Measurements from ENCODE around the gene POLR3GL.

The POLR3GL gene

GRCh38 chr1:145951526-145951925, 13.0 kb upstream of the POLR3GL start:
- DNase-seq: no peak

DNA sequence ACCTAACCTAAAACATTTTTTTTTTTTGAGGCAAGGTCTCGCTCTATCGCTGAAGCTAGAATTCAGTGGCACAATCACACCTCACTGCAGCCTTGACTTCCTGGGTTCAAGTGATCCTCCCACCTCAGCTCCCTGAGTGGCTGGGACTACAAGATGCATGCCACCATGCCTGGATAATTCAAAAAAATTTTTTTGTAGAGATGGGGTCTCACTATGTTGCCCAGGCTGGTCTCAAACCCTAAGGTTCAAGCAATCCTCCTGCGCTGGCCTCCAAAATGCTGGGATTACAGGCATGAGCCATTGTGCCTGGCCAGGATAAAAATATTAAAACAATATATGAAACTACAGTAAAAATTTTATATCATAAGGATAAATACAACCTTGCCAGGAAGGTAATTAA, 11.6 kb upstream of the POLR3GL start:
- no peak for DNase-seq

GRCh38 chr1:145953861-145954260, 10.6 kb upstream of the POLR3GL start:
- DNase-seq: no peak

GRCh38 chr1:145955436-145955835, 9.1 kb upstream of the POLR3GL start:
- no peak for DNase-seq

- no peak for DNase-seq
Observed at GRCh38 chr1:145956361-145956760, 8.1 kb upstream of the POLR3GL start.

GRCh38 chr1:145956781-145957442, 7.6 kb upstream of the POLR3GL start:
- peak in 3 of 6 experiments; percentile 16 to 49 (median 25) for DNase-seq

DNA sequence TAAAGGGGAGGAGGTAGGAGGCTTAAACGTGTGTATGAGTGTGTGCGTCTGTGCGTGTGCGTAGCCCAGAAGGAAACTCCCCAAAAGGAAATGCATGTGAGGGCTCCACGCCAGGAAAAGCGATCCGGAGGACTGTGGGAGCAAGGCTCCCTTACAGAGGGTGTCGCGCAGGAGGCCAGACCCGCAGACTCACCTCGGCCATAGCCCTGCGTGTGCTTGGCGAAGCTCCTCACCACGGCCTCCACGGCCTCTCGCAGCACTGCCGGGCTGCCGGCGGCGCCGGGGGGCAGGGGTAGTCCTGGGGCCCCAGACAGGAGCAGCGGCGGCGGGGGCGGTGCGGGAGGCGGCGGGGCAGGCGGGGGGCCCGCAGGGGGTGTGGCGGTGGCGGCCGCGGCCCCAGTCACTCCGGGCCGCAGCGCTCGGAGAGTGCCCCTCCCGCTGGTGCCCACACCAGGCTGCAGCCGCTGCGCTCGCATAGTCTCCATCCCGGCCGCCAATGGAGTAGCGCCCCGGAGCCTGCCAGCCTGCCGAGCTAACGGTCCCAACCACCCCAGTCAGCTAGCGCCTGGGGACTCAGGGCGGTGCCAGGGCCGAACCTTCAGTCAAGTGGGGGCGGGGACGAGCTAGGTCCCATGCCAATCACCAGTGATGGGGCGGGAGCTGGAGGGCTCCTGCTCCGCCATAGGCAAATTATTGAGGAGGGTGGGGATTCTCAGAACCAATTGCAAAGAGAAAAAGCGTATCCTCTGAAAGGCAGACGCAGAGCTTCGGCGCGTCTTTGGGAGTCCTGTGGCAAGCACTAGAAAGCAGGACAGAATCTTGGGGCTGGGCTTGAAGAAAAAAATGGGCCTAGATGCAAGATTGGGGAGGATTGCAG, 6.8 kb upstream of the POLR3GL start, which contains the start of gene LIX1L:
LIX1L (minus strand) TSS at position 575 of the 877 bp plus-strand sequence; CDS start at position 485, 90 bp downstream.
- peak; percentile 90 to 96 (median 92) for DNase-seq

DNA sequence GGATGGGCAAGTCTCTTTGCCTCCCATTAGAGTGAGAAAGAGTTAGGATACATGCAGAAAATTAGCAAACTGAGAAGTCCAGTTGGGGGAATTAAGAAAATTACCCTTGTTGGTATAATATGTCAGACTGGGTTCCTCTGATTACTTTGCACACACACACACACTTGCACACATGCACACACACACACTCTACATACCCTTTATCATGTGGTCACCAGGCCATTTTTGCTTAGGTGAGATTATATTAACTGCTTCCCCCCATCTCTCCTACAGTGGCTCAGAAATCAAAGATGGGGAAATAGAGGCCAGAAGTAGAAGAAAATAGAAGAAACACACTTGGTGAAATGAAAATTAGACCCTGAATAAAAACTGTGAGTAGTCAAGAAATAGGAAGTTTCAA, 5.8 kb upstream of the POLR3GL start:
- no peak for DNase-seq

GRCh38 chr1:145959333-145959732, 5.2 kb upstream of the POLR3GL start:
- DNase-seq: no peak

- DNase-seq: no peak
Observed at GRCh38 chr1:145959957-145960467, 4.5 kb upstream of the POLR3GL start.

DNA sequence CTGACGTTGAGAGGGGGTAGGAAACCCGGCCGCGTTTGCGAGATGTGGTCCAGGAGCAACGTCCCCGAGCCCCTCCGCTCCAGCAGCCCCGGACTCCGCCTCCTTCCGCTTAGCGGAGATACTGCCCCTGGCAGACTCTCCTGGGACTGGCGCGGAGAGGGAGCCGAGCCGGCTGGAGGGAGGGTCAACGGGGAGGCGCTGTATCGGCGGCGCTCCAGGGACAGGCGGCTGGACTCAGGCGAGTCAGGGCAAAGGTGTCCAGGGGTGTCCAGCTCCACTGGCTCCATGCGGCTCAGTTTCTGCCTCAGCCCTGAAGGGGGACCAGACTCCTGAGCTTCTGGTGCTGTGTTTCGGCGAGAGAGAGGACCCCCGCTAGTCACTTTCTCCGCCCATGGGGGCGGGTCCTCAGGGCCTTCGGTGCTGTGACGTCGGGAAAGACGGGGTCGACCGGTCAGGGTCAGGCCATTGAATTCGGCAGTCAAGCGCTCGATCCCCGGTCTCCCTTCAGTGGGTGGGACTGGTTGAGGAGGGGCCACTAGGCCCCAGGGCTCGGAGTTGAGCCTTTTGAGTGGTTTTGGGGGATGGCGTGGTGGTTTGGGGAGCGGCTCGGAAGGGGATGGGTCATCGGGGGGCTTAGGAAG, 3.9 kb upstream of the POLR3GL start:
- DNase-seq: peak; percentile 17 to 68 (median 45)

- no peak for DNase-seq
Observed at GRCh38 chr1:145961109-145961424, 3.4 kb upstream of the POLR3GL start.

DNA sequence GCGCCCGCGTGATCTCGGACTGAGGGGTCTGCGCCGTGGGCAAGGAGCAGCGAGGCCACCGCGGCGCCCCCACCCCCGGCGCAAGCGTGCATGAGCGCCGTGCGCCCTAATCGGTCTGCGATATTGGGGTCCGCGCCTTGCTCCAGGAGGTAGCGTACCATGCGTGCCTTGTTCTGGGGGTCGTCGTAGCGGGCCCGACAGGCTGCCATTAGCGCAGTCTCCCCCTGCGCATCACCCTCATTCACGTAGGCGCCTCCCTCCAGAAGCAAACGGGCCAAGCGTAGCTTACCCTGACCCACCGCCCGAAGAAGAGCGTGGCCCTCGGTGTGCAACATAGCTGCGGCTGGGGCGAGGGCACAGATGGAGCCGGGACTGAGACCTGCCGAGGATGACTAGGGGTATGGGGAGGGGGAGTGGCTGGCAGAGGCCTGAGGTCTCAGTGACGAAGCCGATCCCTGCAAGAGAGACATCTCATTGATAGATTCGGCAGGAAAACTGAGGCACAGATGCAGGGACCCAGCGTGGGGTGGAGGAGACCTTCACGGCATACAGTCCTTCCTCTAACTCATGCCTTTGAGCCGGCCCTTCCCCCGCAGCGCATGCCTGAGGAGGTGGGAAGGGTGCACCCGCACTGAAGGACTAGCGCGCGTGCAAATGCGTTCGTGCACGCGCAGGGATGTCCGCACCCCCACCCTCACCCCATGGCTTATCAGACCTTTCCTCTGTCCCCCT, 2.9 kb upstream of the POLR3GL start:
- peak in 5 of 6 experiments; percentile 11 to 47 (median 36) for DNase-seq

DNA sequence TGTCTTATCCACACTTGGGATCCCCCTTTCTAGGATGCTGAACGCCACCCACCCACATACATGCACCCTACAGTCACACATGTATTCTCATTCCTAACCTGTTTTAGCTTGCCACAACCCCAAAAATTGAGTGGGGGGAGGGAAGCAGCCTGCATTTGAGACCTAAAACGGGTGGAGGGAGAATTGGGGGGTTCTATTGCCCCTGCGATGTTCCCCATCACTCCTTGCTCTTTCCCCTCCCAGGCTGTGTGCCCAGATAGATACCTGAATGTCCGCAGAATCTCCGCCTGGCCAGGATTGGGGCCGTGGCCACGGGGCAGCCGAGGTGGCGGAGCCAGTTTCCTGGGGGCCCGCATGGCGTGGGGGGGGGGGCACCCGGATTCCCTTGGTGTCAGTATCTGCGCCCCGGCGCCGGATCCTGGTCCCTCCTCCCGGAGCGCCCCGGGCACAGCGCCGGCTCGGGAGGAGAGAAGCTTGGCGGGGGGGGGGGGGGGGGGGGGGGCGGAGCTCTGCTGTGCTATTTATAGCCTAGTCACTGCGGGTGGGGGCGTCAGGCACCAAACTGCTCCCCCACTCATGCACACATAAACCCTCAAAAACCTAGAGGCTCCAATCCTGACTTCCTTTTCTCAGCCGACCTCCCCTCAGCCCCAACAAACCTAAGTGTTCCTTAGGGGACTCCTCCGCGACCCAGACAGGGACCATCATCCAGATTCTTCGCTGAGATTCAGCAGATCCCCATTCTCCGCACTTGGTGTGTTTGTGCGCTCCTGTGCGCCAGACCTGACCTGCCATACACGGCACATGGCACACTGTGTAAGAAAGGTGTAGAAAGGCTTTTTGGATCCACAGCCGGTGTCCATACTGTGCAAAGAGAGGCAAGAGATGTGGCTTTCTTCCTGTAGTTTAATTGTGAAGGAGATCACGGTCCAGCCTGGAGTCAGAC, 2.1 kb upstream of the POLR3GL start:
- peak in 5 of 6 experiments; percentile 28 to 57 (median 32) for DNase-seq

- DNase-seq: peak in 1 of 6 experiments; percentile 22
Observed at GRCh38 chr1:145963265-145964019, 1.0 kb upstream of the POLR3GL start.

- no peak for DNase-seq
Observed at GRCh38 chr1:145965119-145965744, 742 bp downstream of the POLR3GL start.

DNA sequence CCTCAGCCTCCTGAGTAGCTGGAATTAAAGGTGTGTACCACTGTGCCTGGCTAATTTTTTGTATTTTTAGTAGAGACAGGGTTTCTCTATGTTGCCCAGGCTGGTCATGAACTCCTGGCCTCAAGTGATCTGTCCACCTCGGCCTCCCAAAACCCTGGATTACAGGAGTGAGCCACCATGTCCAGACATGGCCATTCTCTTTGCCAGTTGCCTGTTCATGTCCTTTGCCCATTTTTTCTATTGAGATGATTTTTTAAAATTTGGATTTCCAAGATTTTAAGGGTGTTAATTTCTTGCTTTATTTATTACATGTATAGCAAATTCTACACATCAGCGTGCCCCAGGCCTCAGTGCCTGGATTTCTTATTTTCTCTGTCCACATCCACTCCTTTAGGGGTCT, 2.8 kb downstream of the POLR3GL start:
- DNase-seq: no peak

- no peak for DNase-seq
Observed at GRCh38 chr1:145972580-145972979, 8.1 kb downstream of the POLR3GL start.

GRCh38 chr1:145974721-145975120, 10.2 kb downstream of the POLR3GL start:
- no peak for DNase-seq

DNA sequence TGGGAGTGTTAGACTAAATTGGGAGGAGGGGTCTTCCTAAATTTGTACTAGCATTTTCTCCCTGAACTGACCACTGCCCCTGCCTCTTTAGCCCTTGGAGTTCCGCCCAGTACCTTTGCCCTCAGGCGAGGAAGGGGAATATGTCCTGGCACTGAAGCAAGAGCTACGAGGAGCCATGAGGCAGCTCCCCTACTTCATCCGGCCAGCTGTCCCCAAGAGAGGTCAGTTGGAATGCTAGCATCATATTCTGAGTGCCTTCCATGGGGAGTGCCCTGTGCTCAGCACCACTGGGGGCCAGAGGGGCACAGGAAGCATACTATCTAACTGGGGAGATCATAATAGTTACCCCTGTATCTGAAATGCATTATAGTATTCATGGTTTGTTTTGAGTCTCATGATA, 10.7 kb downstream of the POLR3GL start:
- no peak for DNase-seq
